Measurements from ENCODE around the gene SHB. TPM values are rescaled to one million over a fixed set of nuclear protein-coding genes. Genes with fewer than 3 reads are reported as not detected.

SHB gene
- total RNA-seq, 1 donor from 2014 or later = 15.0 TPM

DNA sequence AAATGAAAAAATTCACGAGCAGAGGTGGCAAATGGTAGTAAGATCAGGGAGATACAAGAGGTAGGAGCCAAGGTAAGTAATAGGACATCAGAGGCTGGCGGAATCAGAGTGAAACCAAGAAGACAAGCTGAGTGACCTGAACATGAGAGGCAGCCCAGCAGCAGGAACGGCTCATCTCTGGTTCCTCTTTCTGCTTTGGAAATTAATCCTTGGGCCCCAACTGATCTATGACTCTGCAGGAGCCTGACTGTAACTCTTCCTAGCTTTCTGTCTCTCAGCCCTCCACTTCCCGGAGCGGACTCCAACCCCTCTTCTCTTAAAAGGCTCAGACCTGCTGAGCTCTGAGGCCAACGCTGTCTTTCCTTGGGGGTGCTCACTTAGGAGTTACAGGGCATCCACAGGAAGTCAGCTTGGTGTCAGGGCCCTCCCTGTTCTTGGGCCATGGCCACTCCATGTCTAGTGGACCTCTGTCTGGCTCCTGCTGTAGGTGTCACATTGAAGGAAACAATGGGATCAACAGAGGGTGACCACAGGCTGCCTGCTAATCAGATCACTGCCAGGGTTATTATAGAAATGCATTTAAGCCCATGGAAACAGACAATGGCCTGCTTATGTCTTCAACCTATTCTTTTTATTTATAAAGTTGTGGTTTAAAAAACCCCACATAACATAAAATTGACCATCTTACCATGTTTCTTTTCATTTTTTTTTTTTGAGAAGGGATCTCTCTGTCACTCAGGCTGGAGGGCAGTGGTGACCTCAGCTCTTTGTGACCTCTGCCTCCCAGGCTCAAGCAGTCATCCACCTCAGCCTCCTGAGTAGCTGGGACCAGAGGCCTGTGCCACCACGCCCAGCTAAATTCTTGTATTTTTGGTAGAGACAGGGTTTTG is 22.5 kb upstream of the SHB start:
- intact Hi-C loops (cut with DNase I) = no loop called here
- DNase-seq = no peak
- no peak for ATAC-seq (ENCODE audit: poor library complexity)

DNA sequence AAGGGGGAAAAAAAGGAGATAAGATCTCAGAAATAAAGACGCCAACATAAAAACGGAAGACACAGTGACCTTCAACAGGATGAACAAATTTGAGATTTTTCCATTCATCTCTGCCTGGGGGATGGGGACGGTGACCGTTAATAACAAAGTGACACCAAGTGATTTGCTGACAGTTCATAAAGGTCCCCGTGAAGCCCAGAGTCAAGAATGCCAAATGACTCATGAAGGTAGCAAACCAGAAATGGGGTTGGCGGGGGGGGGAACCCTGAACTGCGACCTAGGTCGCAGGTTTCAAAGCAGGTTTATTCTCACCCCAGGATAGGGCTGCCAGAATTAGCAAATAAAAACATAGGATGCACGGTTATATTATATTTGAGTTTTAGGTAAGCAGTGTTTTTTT is 21.1 kb upstream of the SHB start:
- no peak for ATAC-seq (ENCODE audit: poor library complexity)
- DNase-seq = no peak
- intact Hi-C loops (cut with DNase I) = no loop called here

- intact Hi-C loops (cut with DNase I) = no loop called here
- DNase-seq (no peak), ATAC-seq (ENCODE audit: poor library complexity) (no peak)
Measured at GRCh38 chr9:38089387-38090165, 20.5 kb upstream of the SHB start.

- intact Hi-C loops (cut with DNase I) = no loop called here
- ATAC-seq (ENCODE audit: poor library complexity) (peak; percentile 88), DNase-seq (peak; percentile 86)
Measured at GRCh38 chr9:38088006-38088925, 19.2 kb upstream of the SHB start.

DNA sequence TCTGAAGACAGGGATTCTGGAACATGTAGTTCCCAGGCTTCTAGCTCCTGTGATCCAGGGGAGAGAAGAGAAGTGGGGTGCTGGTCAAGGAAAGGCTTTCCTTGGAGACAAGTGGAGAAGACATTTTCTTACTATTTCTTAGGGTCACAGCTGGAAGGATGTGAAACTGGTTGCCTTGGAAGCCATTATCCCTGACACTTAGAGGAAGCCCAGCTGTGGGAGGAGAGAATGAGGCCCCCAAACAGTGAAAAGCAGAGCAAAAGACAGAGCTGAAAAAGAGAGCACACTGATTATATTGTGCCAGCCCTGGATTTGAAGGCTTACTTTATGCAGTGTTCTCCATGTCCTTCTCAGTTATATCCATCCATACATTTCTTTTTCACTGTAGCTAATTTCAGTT is 17.5 kb upstream of the SHB start:
- ATAC-seq (ENCODE audit: poor library complexity) = no peak
- no peak for DNase-seq
- intact Hi-C loops (cut with DNase I) = no loop called here

GRCh38 chr9:38085308-38085707 is 16.3 kb upstream of the SHB start:
- ATAC-seq (ENCODE audit: poor library complexity) (no peak), DNase-seq (no peak)
- intact Hi-C loops (cut with DNase I) = no loop called here

DNA sequence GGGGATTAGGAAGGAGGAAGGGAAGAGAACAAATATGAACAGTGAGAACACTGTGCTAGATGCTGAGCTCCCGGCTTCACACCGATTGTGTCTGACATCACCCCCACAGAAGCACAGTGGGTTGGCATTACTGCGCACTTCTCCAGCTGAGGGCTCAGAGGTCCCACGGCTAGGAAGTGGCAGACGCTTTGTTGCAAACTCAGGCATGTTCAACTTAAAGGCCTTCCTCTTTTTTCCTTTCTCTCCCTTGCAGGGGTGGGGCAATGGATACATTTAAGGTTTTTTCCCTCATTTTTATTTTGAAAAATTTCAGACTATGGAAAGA is 15.5 kb upstream of the SHB start:
- DNase-seq (no peak), ATAC-seq (ENCODE audit: poor library complexity) (no peak)
- intact Hi-C loops (cut with DNase I) = no loop called here

- intact Hi-C loops (cut with DNase I) = no loop called here
- DNase-seq (no peak), ATAC-seq (ENCODE audit: poor library complexity) (no peak)
Measured at GRCh38 chr9:38083858-38084555, 15.0 kb upstream of the SHB start.

DNA sequence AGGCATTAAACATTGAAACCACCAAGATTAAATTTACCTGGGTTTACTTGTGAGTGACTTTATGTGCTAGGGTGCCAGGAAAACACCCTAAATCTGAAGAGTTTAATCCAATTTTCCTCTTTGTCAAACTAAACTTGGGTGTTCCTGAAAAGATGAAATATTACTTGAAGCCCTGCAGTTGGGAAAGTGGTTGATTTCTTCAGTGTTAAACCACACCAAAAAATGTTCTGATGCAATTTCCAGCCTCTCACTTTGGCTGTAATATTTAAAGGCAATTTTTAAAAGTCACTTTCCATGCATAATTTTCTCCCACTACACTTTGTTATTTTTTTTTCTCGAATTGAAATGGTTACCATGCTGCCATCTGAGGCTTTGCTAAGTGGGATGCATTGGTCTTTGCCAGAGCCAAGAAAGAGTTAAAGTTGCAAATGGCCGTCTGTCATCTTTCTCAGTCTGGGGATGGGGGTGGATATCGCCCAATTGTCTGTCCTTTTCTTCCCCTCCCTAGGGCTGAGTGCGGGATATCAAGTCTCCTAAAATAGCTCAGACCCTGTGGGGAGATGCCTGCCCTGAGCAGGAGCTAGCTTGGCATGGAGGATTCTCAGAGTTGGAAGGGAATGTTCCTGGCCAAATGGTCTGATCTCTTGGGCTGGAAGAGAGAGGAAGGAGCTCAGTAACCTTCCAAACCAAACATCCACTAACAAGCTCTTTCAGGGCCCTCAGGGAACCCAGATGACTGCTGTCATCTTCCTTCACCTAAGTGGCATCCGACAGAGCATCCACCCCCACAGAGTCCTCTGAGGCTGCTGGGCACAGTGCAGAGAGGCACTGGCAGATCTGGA is 13.6 kb upstream of the SHB start:
- DNase-seq (no peak), ATAC-seq (ENCODE audit: poor library complexity) (peak; percentile 86)
- intact Hi-C loops (cut with DNase I) = no loop called here

GRCh38 chr9:38081356-38082108 is 12.5 kb upstream of the SHB start:
- ATAC-seq (ENCODE audit: poor library complexity) (no peak), DNase-seq (no peak)
- intact Hi-C loops (cut with DNase I) = no loop called here

- intact Hi-C loops (cut with DNase I) = no loop called here
- ATAC-seq (ENCODE audit: poor library complexity) (no peak), DNase-seq (peak; percentile 63)
Measured at GRCh38 chr9:38079461-38080031, 10.5 kb upstream of the SHB start.

GRCh38 chr9:38075272-38075671 is 6.2 kb upstream of the SHB start:
- intact Hi-C loops (cut with DNase I) = no loop called here
- no peak for DNase-seq
- no peak for ATAC-seq (ENCODE audit: poor library complexity)

- DNase-seq (no peak), ATAC-seq (ENCODE audit: poor library complexity) (no peak)
- intact Hi-C loops (cut with DNase I) = no loop called here
Measured at GRCh38 chr9:38074441-38074961, 5.5 kb upstream of the SHB start.

DNA sequence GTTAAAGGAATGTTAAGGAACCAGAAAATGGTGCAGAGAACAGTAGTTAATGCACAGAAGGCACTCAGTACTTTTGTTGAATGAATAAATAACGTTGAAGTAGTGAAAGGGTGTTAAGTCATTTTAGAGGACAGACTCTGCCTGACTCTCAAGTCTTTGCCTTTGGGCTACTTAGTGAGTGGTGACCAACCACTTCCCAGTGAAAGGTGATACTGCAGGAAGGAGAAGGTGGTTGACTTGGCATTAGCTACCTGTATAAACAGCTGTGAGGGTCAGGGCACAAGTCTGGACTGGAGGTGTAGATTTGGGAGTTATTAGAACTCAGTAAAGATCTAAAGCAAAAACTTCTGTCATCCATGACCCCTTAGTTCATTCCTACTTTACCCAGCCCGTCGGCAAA is 4.9 kb upstream of the SHB start:
- DNase-seq (no peak), ATAC-seq (ENCODE audit: poor library complexity) (no peak)
- intact Hi-C loops (cut with DNase I) = no loop called here

- DNase-seq (no peak), ATAC-seq (ENCODE audit: poor library complexity) (no peak)
- intact Hi-C loops (cut with DNase I) = no loop called here
Measured at GRCh38 chr9:38071470-38072134, 2.6 kb upstream of the SHB start.
